CD4-positive, alpha-beta T cell treated with Interferon alpha-2 for 1 hour (primary cell): ENCODE results near the gene LEF1.

Experiments used
- DNase-seq, 2 donors: peaks; one replicate each; pipeline ENCODE4 v3.0.0-alpha.2; 2020 to 2022

The LEF1 gene

GRCh38 chr4:108109111-108109510 is 59.6 kb downstream of the LEF1 start:
- no peak for DNase-seq

- peak; percentile 20 to 57 for DNase-seq
Measured at GRCh38 chr4:108107729-108108382, 60.9 kb downstream of the LEF1 start.

- DNase-seq, result peak in 1 of 2 donors; percentile 67
Measured at GRCh38 chr4:108107101-108107500, 61.6 kb downstream of the LEF1 start.

GRCh38 chr4:108106186-108106585 is 62.5 kb downstream of the LEF1 start:
- DNase-seq, result no peak

- no peak for DNase-seq
Measured at GRCh38 chr4:108103099-108103862, 65.5 kb downstream of the LEF1 start.

GRCh38 chr4:108100827-108101226 is 67.9 kb downstream of the LEF1 start:
- no peak for DNase-seq

- no peak for DNase-seq
Measured at GRCh38 chr4:108099838-108100237, 68.9 kb downstream of the LEF1 start.

GRCh38 chr4:108097990-108098553 is 70.7 kb downstream of the LEF1 start:
- DNase-seq, result no peak

GRCh38 chr4:108094923-108095482 is 73.7 kb downstream of the LEF1 start:
- DNase-seq, result no peak

- no peak for DNase-seq
Measured at GRCh38 chr4:108094131-108094530, 74.6 kb downstream of the LEF1 start.

GRCh38 chr4:108092288-108092687 is 76.4 kb downstream of the LEF1 start:
- DNase-seq, result no peak

- DNase-seq, result no peak
Measured at GRCh38 chr4:108087293-108087967, 81.3 kb downstream of the LEF1 start.

- DNase-seq, result no peak
Measured at GRCh38 chr4:108081256-108081655, 87.5 kb downstream of the LEF1 start.

- peak; percentile 27 to 48 for DNase-seq
Measured at GRCh38 chr4:108080747-108081146, 88.0 kb downstream of the LEF1 start.

GRCh38 chr4:108078024-108078733 is 90.6 kb downstream of the LEF1 start:
- DNase-seq, result no peak

- DNase-seq, result peak; percentile 69 to 74
Measured at GRCh38 chr4:108072300-108072699, 96.4 kb downstream of the LEF1 start.

GRCh38 chr4:108070775-108071174 is 98.0 kb downstream of the LEF1 start:
- peak in 1 of 2 donors; percentile 31 for DNase-seq

GRCh38 chr4:108068442-108068841 is 100.3 kb downstream of the LEF1 start:
- DNase-seq, result no peak

GRCh38 chr4:108060686-108061321 is 107.9 kb downstream of the LEF1 start:
- DNase-seq, result no peak

GRCh38 chr4:108060164-108060563 is 108.6 kb downstream of the LEF1 start:
- peak in 1 of 2 donors; percentile 33 for DNase-seq

- no peak for DNase-seq
Measured at GRCh38 chr4:108058685-108059440, 109.9 kb downstream of the LEF1 start.
